ENCODE measurements around the gene OR2W3. TPM values are rescaled to one million over a fixed set of nuclear protein-coding genes. Genes with fewer than 3 reads are reported as not detected.

The OR2W3 gene
- total RNA-seq, 6 experiments from 2014 or later = 0.24 to 1.2 (median 0.43) TPM; not detected in 3

GRCh38 chr1:247942624-247943023 is 47.2 kb downstream of the OR2W3 start:
- H3K4me3 ChIP-seq = no peak overlapping the region
- no peak for ATAC-seq

More at GRCh38 chr1:247942624-247943023, 47.2 kb downstream of the OR2W3 start:
- intact Hi-C loops (cut with DNase I) = no loop called here
- H3K4me1 ChIP-seq = no peaks in the 10 kb centered on the region
- TF ChIP-seq POLR2A (IDR thresholded peaks at IDR 0.05) = no peak
- TF ChIP-seq CTCF (IDR thresholded peaks at IDR 0.05) = no peak
- no peaks in the 10 kb centered on the region for H3K36me3 ChIP-seq
- no peak overlapping the region for H3K27ac ChIP-seq
- 63% methylated on average over 6 of the region's 6 CpGs for WGBS (ENCODE audit: insufficient coverage, low coverage, low lambda C conversion rate, missing lambda C conversion rate)
- DNase-seq = no peak
- no peaks in the 10 kb centered on the region for H3K9me3 ChIP-seq
- H3K27me3 ChIP-seq = no peaks in the 10 kb centered on the region

Other genes starting within 250 kb of the OR2W3 start
- gene OR13G1, start 215.8 kb upstream of the OR2W3 start, total RNA-seq = not detected
- not detected for gene OR6F1, start 178.9 kb upstream of the OR2W3 start, total RNA-seq
- gene OR14K1, start 157.0 kb upstream of the OR2W3 start, total RNA-seq = not detected
- not detected for gene OR14A2, start 147.4 kb upstream of the OR2W3 start, total RNA-seq
- not detected for gene OR1C1, start 135.0 kb upstream of the OR2W3 start, total RNA-seq
- not detected for gene OR14A16, start 71.5 kb upstream of the OR2W3 start, total RNA-seq
- gene OR11L1, start 53.7 kb upstream of the OR2W3 start, total RNA-seq = not detected
- 1 to 10 TPM in 3 of 6 experiments, under 1 TPM in 2, not detected in 1; 0.29 to 5.5 (median 2.1) TPM for gene TRIM58, start 38.4 kb upstream of the OR2W3 start, total RNA-seq
- not detected for gene OR2T8, start 24.7 kb downstream of the OR2W3 start, total RNA-seq
- gene OR2AJ1, start 29.3 kb downstream of the OR2W3 start, total RNA-seq = not detected
- gene OR2L8, start 53.3 kb downstream of the OR2W3 start, total RNA-seq = not detected
- not detected for gene OR2AK2, start 69.6 kb downstream of the OR2W3 start, total RNA-seq
- not detected for gene OR2L5, start 118.1 kb downstream of the OR2W3 start, total RNA-seq
- under 1 TPM in 1 of 6 experiments, not detected in 5; 0.17 TPM for gene OR2L2, start 134.5 kb downstream of the OR2W3 start, total RNA-seq
- gene OR2L3, start 151.2 kb downstream of the OR2W3 start, total RNA-seq = not detected
- not detected for gene OR2L13, start 199.6 kb downstream of the OR2W3 start, total RNA-seq
- gene OR2M5, start 249.6 kb downstream of the OR2W3 start, total RNA-seq = not detected